ENCODE results near the gene HNRNPA3. TPM values are rescaled to one million over a fixed set of nuclear protein-coding genes. Genes with fewer than 3 reads are reported as not detected.
"Not testable (repeated sequence)": the region's sequence is repeated elsewhere in the genome, so short reads cannot be mapped to it uniquely, and the experiment has no call there.

HNRNPA3 gene
- total RNA-seq, 1 donor from 2014 or later: 78.7 TPM

- no peak for DNase-seq (ENCODE audit: low read depth)
Observed at GRCh38 chr2:177188482-177189469, 23.8 kb upstream of the HNRNPA3 start.

GRCh38 chr2:177190941-177191340, 21.7 kb upstream of the HNRNPA3 start:
- no peak for DNase-seq (ENCODE audit: low read depth)

- DNase-seq (ENCODE audit: low read depth): no peak
Observed at GRCh38 chr2:177192788-177193187, 19.8 kb upstream of the HNRNPA3 start.

GRCh38 chr2:177193240-177193639, 19.4 kb upstream of the HNRNPA3 start:
- DNase-seq (ENCODE audit: low read depth): no peak

GRCh38 chr2:177195194-177195593, 17.4 kb upstream of the HNRNPA3 start:
- no peak for DNase-seq (ENCODE audit: low read depth)

GRCh38 chr2:177200419-177200818, 12.2 kb upstream of the HNRNPA3 start:
- not testable (repeated sequence) for DNase-seq (ENCODE audit: low read depth)

- DNase-seq (ENCODE audit: low read depth): no peak
Observed at GRCh38 chr2:177201919-177202346, 10.7 kb upstream of the HNRNPA3 start.

GRCh38 chr2:177204417-177204816, 8.2 kb upstream of the HNRNPA3 start:
- no peak for DNase-seq (ENCODE audit: low read depth)

- DNase-seq (ENCODE audit: low read depth): no peak
Observed at GRCh38 chr2:177207101-177207500, 5.5 kb upstream of the HNRNPA3 start.

- no peak for DNase-seq (ENCODE audit: low read depth)
Observed at GRCh38 chr2:177211169-177211568, 1.4 kb upstream of the HNRNPA3 start.

GRCh38 chr2:177211576-177212105, 953 bp upstream of the HNRNPA3 start:
- DNase-seq (ENCODE audit: low read depth): no peak

GRCh38 chr2:177212891-177213856, 580 bp downstream of the HNRNPA3 start:
- DNase-seq (ENCODE audit: low read depth): peak; percentile 50

- DNase-seq (ENCODE audit: low read depth): no peak
Observed at GRCh38 chr2:177217247-177217843, 4.8 kb downstream of the HNRNPA3 start.

GRCh38 chr2:177219787-177220186, 7.2 kb downstream of the HNRNPA3 start:
- DNase-seq (ENCODE audit: low read depth): not testable (repeated sequence)

- no peak for DNase-seq (ENCODE audit: low read depth)
Observed at GRCh38 chr2:177221534-177221933, 8.9 kb downstream of the HNRNPA3 start.

- DNase-seq (ENCODE audit: low read depth): no peak
Observed at GRCh38 chr2:177221970-177222369, 9.4 kb downstream of the HNRNPA3 start.

GRCh38 chr2:177223436-177223835, 10.8 kb downstream of the HNRNPA3 start:
- DNase-seq (ENCODE audit: low read depth): not testable (repeated sequence)

- DNase-seq (ENCODE audit: low read depth): no peak
Observed at GRCh38 chr2:177225965-177226360, 13.4 kb downstream of the HNRNPA3 start.

- no peak for DNase-seq (ENCODE audit: low read depth)
Observed at GRCh38 chr2:177229442-177230242, 17.0 kb downstream of the HNRNPA3 start.

- DNase-seq (ENCODE audit: low read depth): no peak
Observed at GRCh38 chr2:177231270-177231669, 18.7 kb downstream of the HNRNPA3 start.

Measured in renal cortical epithelial cell (primary cell).